Measurements from ENCODE around the gene FZD8. TPM values are rescaled to one million over a fixed set of nuclear protein-coding genes. Genes with fewer than 3 reads are reported as not detected.

The FZD8 gene
- total RNA-seq, 1 experiment from 2014 or later: 36.1 TPM

DNA sequence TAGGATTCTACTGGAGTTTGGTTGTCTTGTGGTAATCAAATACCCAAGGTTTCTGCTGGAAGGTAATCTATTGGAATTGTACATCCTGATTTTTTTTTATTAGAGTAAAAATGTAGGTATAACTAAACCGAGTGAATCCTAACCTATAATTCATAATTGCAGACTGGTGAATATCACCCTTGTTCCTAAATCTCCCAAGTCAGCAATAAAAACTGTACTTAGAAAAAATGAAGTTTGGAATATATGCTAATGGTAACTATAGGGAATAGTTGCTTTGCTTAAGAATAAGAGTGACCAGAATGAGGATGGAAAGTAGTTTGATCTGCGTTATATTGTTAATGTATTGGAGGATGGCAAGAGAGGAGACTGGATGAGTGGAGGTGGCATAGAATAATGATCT lies 10.7 kb upstream of the FZD8 start:
- H3K27me3 ChIP-seq: no peaks in the 10 kb centered on the region
- H3K4me1 ChIP-seq: no peaks in the 10 kb centered on the region
- H3K9me3 ChIP-seq (replicated peaks): no peaks in the 10 kb centered on the region
- DNase-seq: no peak
- no peak overlapping the region for H3K4me3 ChIP-seq
- no peak overlapping the region for H3K27ac ChIP-seq
- H3K36me3 ChIP-seq: no peaks in the 10 kb centered on the region

DNA sequence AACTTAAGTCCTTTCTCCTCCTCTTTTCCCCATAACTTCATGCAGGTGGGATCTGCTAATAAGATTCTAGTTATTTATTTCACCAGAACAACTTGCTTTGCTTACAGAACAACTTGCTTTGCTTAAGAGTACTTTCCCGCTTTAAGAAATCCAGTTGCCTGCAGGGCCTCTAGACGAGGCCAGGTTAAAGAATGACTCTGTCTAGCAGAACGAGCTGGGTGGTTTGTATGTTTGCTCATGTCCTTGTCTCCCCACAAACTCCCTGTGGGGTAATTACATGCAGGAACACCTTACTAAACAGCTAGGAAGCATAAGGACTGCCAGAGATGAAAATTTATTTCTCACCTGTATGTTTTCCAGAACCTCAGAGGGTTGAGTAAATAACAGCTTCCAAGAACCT lies 8.8 kb upstream of the FZD8 start:
- H3K27me3 ChIP-seq: no peaks in the 10 kb centered on the region
- H3K4me1 ChIP-seq: no peaks in the 10 kb centered on the region
- no peaks in the 10 kb centered on the region for H3K36me3 ChIP-seq
- DNase-seq: no peak
- H3K9me3 ChIP-seq (replicated peaks): no peaks in the 10 kb centered on the region
- no peak overlapping the region for H3K4me3 ChIP-seq
- H3K27ac ChIP-seq: no peak overlapping the region

DNA sequence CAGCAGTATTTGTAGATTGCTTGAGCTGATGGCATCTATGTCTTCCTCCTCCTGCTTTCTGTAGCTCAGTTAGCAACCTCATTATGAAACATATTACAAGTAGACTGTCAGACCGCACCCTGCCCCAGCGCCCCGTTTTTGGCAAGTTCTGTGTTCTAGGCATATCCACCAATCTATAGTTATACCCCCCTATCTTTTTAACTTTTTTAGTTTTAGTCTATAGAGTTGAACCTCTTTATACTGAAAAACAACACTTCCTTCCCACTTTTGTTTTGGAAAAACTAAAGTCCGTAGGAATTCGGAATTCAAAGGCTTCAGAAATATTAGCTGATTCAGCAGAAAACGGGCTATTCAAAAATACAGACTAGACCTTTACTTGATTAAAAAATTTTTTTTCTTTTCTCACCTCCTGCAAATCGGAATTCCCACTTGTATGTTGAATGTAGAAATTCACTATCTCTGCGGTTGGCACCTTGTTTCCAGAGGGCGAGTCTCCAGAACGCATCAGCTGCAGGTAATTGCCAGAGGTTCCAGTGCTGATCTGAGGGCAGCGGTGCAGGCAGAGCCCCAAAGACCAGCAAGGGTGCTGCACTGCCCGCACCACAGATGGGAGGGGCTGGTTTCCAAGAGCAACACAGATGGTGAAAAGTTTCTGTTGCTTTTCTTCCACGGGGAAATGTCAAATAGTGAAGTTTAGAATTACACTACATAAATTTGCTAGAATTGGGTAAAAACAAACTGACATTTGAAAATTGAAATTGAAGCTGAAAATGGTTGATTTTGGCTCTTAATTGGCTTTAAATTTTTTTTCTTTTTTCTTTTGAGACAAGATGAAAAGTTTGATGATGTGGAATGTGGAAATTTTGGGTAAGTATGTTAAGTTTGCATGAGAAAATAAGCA lies 2.2 kb upstream of the FZD8 start:
- DNase-seq: peak; percentile 57 to 66
- H3K9me3 ChIP-seq (replicated peaks): no peaks in the 10 kb centered on the region
- peak overlapping the region; percentile 79 for H3K4me3 ChIP-seq
- peaks cover 6% of the 10 kb centered on the region for H3K36me3 ChIP-seq
- no peaks in the 10 kb centered on the region for H3K27me3 ChIP-seq
- peaks cover 7% of the 10 kb centered on the region for H3K4me1 ChIP-seq
- peak overlapping the region; percentile 71 for H3K27ac ChIP-seq

DNA sequence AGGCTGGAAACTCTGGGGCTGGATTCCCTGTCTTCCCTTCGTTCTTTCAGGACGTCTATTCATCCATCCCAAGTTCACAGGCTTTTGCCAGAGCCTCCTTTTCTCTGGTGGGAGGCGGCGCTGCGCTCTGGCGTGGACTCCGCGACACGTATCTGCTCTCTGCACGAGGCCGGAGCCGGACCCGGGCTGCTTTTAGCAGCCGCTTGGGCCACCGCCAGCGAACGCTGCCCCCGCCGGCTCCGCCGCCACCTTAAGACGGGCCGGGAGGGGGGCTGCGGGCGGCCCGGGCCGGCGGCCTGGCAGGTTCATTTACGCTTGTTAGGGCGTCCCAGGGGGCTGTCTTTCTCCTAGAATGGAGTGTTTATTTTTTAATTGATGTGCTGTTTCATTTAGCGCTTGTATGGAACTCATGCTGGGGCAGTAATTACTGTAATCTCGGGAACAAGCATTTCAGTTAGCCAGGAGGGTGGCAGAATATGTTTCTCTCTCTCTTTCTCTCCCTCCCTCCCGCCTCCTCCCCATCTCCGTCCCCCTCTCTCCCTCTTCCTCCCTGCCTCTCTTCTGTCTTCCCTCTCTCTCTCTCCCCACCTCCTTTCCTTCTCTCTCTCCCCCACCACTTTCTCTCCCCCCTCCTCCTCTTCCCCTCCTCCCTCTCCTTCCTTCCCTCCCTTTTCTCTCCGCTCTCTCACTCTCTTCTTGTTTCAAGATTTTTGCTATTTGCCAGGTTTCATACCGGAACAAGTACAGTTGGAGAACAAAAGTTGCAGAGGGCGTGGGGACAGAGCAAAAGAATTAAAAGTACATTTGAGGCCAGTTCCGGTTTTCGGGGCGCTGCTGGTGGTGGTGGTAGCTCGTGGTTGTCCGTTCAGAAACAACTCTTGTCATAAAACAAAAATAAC lies 1.3 kb upstream of the FZD8 start:
- peak; percentile 76 to 77 for DNase-seq
- H3K27me3 ChIP-seq: no peaks in the 10 kb centered on the region
- peaks cover 7% of the 10 kb centered on the region for H3K4me1 ChIP-seq
- H3K4me3 ChIP-seq: peak overlapping the region; percentile 79
- no peaks in the 10 kb centered on the region for H3K9me3 ChIP-seq (replicated peaks)
- peaks cover 10% of the 10 kb centered on the region for H3K36me3 ChIP-seq
- peak overlapping the region; percentile 71 for H3K27ac ChIP-seq

DNA sequence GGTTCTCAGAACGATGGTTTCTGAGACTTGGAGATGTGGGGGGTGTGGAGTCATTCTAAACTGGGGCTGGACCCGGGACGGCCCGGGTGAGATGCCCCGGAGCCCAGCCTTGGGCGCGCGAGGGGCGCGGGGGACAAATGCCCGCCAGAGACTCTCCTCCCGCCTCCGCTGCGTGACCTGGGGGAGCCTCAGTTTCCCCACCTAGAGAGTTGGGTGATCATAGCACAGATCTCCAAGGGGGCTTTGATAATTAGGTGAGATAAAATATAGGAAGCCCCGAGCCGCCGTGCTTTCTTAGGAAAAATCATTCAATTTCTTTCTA lies 658 bp upstream of the FZD8 start:
- no peaks in the 10 kb centered on the region for H3K27me3 ChIP-seq
- H3K36me3 ChIP-seq: peaks cover 13% of the 10 kb centered on the region
- H3K27ac ChIP-seq: peak overlapping the region; percentile 71
- DNase-seq: no peak
- H3K4me3 ChIP-seq: peak overlapping the region; percentile 79
- peaks cover 7% of the 10 kb centered on the region for H3K4me1 ChIP-seq
- H3K9me3 ChIP-seq (replicated peaks): no peaks in the 10 kb centered on the region

DNA sequence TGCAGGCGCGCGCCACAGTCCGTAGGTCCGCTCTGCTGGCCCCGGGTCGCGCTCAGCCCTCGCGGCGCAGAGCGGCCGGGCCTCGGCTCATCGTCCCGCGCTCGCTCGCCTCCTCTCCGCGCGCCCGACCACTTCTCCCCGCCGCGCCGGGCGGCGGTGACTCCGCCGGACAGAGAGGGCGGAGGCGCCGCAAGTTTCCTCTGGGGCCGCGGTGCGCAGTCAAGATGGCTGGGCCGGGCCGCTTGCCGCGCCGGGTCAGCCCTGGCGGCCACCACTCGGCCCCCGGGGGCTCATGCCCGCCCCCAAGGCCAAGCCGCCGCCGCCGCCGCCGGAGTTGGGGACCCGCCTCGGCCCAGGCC lies 441 bp downstream of the FZD8 start:
- peak in 1 of 2 experiments; percentile 31 for DNase-seq
- Histone ChIP-seq H3K27ac (peak overlapping the region; percentile 71), H3K4me3 (peak overlapping the region; percentile 79), H3K4me1 (peaks cover 7% of the 10 kb centered on the region), H3K36me3 (peaks cover 13% of the 10 kb centered on the region), H3K9me3 (replicated peaks) (no peaks in the 10 kb centered on the region), H3K27me3 (no peaks in the 10 kb centered on the region)

DNA sequence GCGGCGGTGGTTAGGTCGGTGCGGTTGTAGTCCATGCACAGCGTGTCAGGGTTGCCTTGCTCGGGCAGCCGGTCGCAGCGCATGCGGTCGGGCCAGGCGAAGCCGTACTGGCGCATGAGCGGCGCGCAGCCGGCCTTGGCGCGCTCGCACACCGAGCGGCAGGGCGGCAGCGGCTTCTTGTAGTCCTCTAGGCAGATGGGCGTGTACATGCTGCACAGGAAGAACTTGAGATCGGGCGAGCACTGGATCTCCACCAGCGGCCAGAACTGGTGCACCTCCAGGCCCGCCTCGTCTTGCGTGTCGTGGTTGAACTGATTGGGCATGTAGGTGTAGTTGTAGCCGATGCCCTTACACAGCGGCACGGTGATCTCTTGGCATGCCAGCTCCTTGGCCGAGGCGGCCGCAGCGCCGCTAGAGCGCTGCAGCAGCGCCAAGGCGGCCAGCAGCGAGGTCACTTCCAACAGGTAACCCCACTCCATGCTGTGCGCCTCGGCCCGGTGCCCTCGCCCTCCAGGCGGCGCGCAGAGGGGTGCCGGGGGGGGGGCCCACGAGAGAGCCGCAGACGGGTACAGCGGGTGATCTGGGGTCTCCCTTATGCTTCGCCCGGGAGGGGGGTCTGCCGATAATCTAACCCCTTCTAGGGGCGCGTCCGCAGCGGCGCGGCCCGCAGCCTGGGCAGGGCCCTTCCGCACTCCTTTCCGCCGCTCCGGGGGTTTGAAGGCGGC lies 983 bp downstream of the FZD8 start:
- peak overlapping the region; percentile 79 for H3K4me3 ChIP-seq
- H3K4me1 ChIP-seq: peaks cover 7% of the 10 kb centered on the region
- no peaks in the 10 kb centered on the region for H3K9me3 ChIP-seq (replicated peaks)
- peak; percentile 75 to 76 for DNase-seq
- H3K27me3 ChIP-seq: no peaks in the 10 kb centered on the region
- H3K27ac ChIP-seq: peak overlapping the region; percentile 71
- peaks cover 13% of the 10 kb centered on the region for H3K36me3 ChIP-seq

DNA sequence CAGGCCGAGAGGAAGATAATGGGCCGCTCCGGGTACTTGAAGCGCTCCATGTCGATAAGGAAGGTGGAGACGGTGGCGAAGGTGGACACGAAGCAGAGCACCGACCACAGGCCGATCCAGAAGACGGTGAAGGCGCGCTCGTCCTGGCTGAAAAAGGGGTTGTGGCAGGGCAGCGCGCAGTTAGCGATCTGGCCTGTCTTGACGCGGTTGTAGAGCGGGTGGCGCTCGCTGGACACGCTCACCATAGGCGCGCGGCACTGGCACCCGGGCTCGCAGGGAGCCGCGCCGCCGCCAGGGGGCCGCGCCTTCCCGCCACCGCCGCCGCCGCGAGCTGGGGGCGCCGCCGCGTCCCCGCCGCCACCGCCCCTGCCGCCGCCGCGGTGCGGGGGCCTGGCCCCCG lies 1.6 kb downstream of the FZD8 start:
- DNase-seq: peak; percentile 53 to 65
- Histone ChIP-seq H3K27ac (no peak overlapping the region), H3K4me3 (peak overlapping the region; percentile 79), H3K27me3 (no peaks in the 10 kb centered on the region), H3K4me1 (peaks cover 7% of the 10 kb centered on the region), H3K36me3 (peaks cover 13% of the 10 kb centered on the region), H3K9me3 (replicated peaks) (no peaks in the 10 kb centered on the region)

DNA sequence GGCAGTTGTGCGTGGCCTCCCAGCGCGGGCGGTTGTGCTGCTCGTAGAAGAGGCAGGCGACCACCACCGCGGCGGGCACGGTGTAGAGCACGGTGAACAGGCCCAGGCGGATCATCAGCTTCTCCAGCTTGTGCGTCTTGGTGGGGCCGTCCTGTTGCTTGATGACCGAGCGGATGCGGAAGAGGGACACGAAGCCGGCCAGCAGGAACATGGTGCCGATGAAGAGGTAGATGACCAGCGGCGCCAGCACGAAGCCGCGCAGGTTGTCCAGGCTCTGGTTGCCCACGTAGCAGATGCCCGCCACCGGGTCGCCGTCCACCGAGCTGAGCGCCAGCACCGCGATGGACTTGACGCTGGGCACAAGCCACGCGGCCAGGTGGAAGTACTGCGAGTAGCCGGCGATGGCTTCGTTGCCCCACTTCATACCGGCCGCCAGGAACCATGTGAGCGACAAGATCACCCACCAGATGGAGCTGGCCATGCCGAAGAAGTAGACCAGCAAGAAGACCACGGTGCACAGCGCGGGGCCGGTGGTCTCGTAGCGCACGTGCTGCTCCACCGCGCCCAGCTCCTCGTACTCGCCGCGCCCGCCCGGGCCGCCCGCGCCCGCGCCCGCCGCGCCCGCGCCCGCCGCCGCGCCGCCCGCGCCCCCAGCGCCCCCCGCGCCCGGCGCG lies 2.2 kb downstream of the FZD8 start:
- H3K36me3 ChIP-seq: peaks cover 13% of the 10 kb centered on the region
- no peak overlapping the region for H3K27ac ChIP-seq
- DNase-seq: no peak
- no peak overlapping the region; the same call in 1 of the 2 replicates for H3K4me3 ChIP-seq
- H3K9me3 ChIP-seq (replicated peaks): no peaks in the 10 kb centered on the region
- H3K27me3 ChIP-seq: no peaks in the 10 kb centered on the region
- peaks cover 3% of the 10 kb centered on the region for H3K4me1 ChIP-seq

DNA sequence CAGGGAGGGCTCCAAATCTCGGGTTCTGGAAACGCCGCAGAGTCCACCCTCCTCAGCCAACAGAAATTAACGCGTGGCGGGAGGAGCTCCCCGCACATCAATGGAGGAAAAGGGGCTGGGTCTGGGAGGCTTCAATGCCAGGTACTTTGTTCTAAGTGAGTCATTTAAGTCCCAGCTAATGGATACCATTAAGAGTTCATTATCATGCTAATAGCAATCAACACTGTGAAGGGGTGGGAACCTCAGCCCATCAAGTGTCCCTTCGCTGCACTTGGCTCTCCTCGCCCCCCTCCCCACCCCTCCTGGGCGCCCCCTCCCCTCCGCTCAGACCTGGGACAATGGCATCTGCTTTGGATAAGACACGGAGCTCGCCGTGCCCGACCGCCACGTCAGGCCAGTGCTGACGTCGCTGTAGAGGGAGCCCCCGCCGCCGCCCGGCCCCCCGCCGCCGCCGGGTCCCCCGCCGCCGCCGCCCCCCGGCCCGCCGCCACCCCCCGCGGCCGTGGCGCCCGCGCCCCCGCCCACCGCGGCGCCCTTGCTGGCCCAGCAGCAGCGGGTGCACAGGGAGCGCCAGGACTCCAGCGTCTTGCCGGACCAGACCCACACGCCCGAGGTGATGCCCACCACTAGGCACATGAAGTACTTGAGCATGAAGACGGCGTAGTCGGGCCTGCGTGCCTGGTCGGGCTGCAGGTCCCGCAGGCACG lies 2.9 kb downstream of the FZD8 start:
- Histone ChIP-seq H3K27me3 (no peaks in the 10 kb centered on the region), H3K9me3 (replicated peaks) (no peaks in the 10 kb centered on the region), H3K27ac (no peak overlapping the region), H3K4me1 (no peaks in the 10 kb centered on the region), H3K4me3 (no peak overlapping the region), H3K36me3 (peaks cover 13% of the 10 kb centered on the region)
- no peak for DNase-seq

DNA sequence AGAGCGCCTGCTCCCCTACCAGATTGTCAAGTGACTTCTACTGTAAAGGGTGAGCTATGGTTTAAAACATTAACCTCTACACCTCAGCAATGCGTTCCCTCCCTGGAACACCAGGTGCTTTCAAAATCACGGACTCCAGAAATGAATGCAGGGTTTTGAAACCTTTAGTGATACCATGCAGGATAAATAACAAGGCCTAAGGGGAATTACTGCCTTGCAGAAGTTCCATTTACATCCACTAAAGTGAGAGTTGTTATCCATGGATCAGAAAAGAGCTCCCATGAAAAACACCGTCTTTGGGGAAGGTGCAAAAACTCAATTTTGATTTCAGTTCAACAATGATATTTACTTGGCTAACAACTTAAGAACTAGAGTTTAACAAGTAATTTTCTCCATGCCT lies 4.0 kb downstream of the FZD8 start:
- Histone ChIP-seq H3K27ac (no peak overlapping the region), H3K36me3 (peaks cover 13% of the 10 kb centered on the region), H3K9me3 (replicated peaks) (no peaks in the 10 kb centered on the region), H3K27me3 (no peaks in the 10 kb centered on the region), H3K4me3 (no peak overlapping the region), H3K4me1 (no peaks in the 10 kb centered on the region)
- no peak for DNase-seq

DNA sequence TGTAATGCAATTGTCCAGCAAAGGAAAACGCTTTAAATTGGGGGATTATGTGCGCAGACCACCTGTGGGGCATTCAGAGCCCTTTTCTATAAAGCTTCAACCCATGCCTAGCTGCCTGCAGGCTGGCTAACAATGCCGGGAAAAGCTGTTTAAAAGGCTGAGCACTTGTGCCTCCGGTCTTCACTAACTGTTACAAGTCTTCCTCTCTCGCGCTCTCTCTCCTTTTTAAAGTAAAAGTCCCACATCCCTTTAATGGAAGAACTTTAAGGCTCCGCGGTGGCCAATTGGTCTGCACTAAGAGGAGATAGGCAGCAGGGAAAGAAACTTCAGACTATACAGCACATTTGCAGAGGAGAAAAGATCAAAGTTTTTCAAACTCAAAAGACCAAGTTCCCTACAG lies 4.6 kb downstream of the FZD8 start:
- peaks cover 13% of the 10 kb centered on the region for H3K36me3 ChIP-seq
- no peak overlapping the region for H3K4me3 ChIP-seq
- no peaks in the 10 kb centered on the region for H3K27me3 ChIP-seq
- no peaks in the 10 kb centered on the region for H3K9me3 ChIP-seq (replicated peaks)
- no peaks in the 10 kb centered on the region for H3K4me1 ChIP-seq
- DNase-seq: no peak
- H3K27ac ChIP-seq: no peak overlapping the region

DNA sequence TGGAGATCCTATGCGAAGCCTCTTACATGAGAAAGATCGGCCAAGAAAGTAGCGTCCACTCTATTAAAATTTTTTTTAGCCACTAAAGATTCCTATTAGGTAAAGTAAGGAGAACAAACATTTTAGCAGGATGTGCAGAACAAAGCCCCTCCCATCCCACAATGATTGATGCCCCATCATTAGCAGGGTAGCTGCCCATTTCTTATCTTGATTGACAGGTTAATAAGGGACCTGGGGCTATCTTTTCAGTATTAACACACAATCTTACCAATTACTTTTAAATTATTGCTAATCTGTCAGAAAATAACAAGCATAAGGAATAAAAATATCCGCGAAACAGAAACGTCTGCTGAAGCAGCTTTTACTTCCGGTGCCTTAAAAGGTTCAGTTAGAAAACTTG lies 5.1 kb downstream of the FZD8 start:
- Histone ChIP-seq H3K36me3 (peaks cover 13% of the 10 kb centered on the region), H3K4me1 (no peaks in the 10 kb centered on the region), H3K27me3 (no peaks in the 10 kb centered on the region), H3K9me3 (replicated peaks) (no peaks in the 10 kb centered on the region), H3K4me3 (no peak overlapping the region), H3K27ac (no peak overlapping the region)
- DNase-seq: no peak

DNA sequence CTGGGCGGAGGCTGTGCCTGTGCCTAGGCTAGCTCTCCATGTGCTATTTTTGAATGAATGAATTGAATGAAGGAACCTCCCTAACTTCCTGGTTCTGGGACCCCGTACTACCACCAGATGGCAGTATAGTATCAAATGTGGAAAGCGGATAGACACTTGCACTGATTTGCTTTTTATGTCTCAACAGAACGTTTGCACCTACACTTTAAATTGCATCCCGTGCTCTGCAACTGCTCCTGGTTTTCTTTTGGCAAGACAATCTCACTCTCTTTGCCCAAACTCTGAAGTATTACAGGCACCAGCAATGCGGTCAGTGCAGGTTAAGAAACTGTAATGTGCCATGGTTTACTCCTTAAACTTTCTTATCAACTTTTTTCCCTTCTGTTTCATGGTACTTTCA lies 6.5 kb downstream of the FZD8 start:
- Histone ChIP-seq H3K27me3 (no peaks in the 10 kb centered on the region), H3K36me3 (peaks cover 13% of the 10 kb centered on the region), H3K27ac (no peak overlapping the region), H3K4me1 (no peaks in the 10 kb centered on the region), H3K9me3 (replicated peaks) (no peaks in the 10 kb centered on the region), H3K4me3 (no peak overlapping the region)
- peak; percentile 51 to 84 for DNase-seq

Data from SJCRH30 (cell line).